Trophoblast cell (in vitro differentiated cells and primary cell): ENCODE measurements around the gene PKP3.
A peak's percentile ranks its signal among the peaks of the same experiment; 100 is the strongest.
"Not testable (repeated sequence)": the region's sequence is repeated elsewhere in the genome, so short reads cannot be mapped to it uniquely, and the experiment has no call there.

Experiments
- DNase-seq, 2 donors: peaks; one replicate each; pipeline ENCODE4 v3.0.0-alpha.2; 2016
- H2AFZ ChIP-seq: 2 replicates; pipeline ENCODE4 v1.6.1; 2013; ENCODE audit warnings: low read length, moderate library complexity, mild to moderate bottlenecking; ENCODE audit not compliant: insufficient read depth, poor library complexity
- H2AK5ac ChIP-seq: 2 replicates; pipeline ENCODE4 v1.6.1; 2013; ENCODE audit warnings: mild to moderate bottlenecking, low read length
- H2BK120ac ChIP-seq: 2 replicates; pipeline ENCODE4 v1.6.1; 2013; ENCODE audit warnings: low read length, mild to moderate bottlenecking, moderate library complexity; ENCODE audit not compliant: insufficient read depth, poor library complexity
- H2BK12ac ChIP-seq: 2 replicates; pipeline ENCODE4 v1.6.1; 2013; ENCODE audit warnings: mild to moderate bottlenecking, low read length, moderate library complexity
- H2BK5ac ChIP-seq: 2 replicates; pipeline ENCODE4 v1.6.1; 2013; ENCODE audit warnings: low read length, low read depth, moderate library complexity, mild to moderate bottlenecking; ENCODE audit not compliant: poor library complexity
- H3K14ac ChIP-seq: 2 replicates; pipeline ENCODE4 v1.6.1; 2013; ENCODE audit warnings: mild to moderate bottlenecking, low read length
- H3K18ac ChIP-seq: 2 replicates; pipeline ENCODE4 v1.6.1; 2013; ENCODE audit warnings: mild to moderate bottlenecking, low read length
- H3K23ac ChIP-seq: 2 replicates; pipeline ENCODE4 v1.6.1; 2013; ENCODE audit warnings: low read length
- H3K27ac ChIP-seq: 2 replicates; pipeline ENCODE4 v1.5.1; 2013; ENCODE audit warnings: low read depth, mild to moderate bottlenecking, inconsistent platforms, low read length, moderate library complexity
- H3K27me3 ChIP-seq: 2 replicates; pipeline ENCODE4 v1.6.1; 2013; ENCODE audit warnings: inconsistent platforms, mild to moderate bottlenecking, low read length, moderate library complexity; ENCODE audit not compliant: insufficient read depth
- H3K36me3 ChIP-seq, 2 experiments: 1 replicate in 1 of 2; 2 replicates in 1 of 2; pipeline ENCODE4 v1.6.1; 2013; ENCODE audit warnings: low read length in 2 of 2, mild to moderate bottlenecking in 2 of 2, moderate library complexity in 1 of 2; ENCODE audit not compliant: insufficient read depth in 2 of 2, control insufficient read depth in 1 of 2
- H3K4ac ChIP-seq: 2 replicates; pipeline ENCODE4 v1.6.1; 2013; ENCODE audit warnings: low read depth, mild to moderate bottlenecking, low read length, moderate library complexity
- H3K4me1 ChIP-seq, 2 experiments: 1 replicate in 1 of 2; 2 replicates in 1 of 2; pipeline ENCODE4 v1.6.1; 2013; ENCODE audit warnings: low read length in 2 of 2, mild to moderate bottlenecking in 2 of 2, moderate library complexity in 1 of 2; ENCODE audit not compliant: insufficient read depth in 2 of 2, control insufficient read depth in 1 of 2
- H3K4me2 ChIP-seq: 2 replicates; pipeline ENCODE4 v1.6.1; 2013; ENCODE audit warnings: inconsistent platforms, mild to moderate bottlenecking, low read length, moderate library complexity
- H3K4me3 ChIP-seq: 2 replicates; pipeline ENCODE4 v1.5.1; 2013; ENCODE audit warnings: mild to moderate bottlenecking, low read depth, low read length, inconsistent platforms
- H3K79me1 ChIP-seq: one replicate; pipeline ENCODE4 v1.6.1; 2013; ENCODE audit warnings: low read length
- H3K79me2 ChIP-seq: 2 replicates; pipeline ENCODE4 v1.6.1; 2013; ENCODE audit warnings: low read length, mild to moderate bottlenecking; ENCODE audit not compliant: control insufficient read depth, insufficient read depth, poor library complexity
- H3K9ac ChIP-seq: 2 replicates; pipeline ENCODE4 v1.6.1; 2013; ENCODE audit warnings: mild to moderate bottlenecking, low read length
- H3K9me3 ChIP-seq: 2 replicates; pipeline ENCODE4 v1.6.1; 2013; ENCODE audit warnings: low read depth, mild to moderate bottlenecking, control low read depth, inconsistent platforms, low read length; ENCODE audit not compliant: insufficient read depth
- H4K12ac ChIP-seq: 2 replicates; pipeline ENCODE4 v1.6.1; 2013; ENCODE audit warnings: low read depth, mild to moderate bottlenecking, low read length, moderate library complexity
- H4K8ac ChIP-seq: 2 replicates; pipeline ENCODE4 v1.6.1; 2013; ENCODE audit warnings: low read depth, mild to moderate bottlenecking, low read length, moderate library complexity
- H4K91ac ChIP-seq: one replicate; pipeline ENCODE4 v1.6.1; 2013; ENCODE audit warnings: low read depth, mild to moderate bottlenecking, low read length, moderate library complexity
- WGBS: extraction: QIAGEN DNeasy Blood & Tissue Kit; methylation state at CpG from one replicate; pipeline ENCODE4 v1.1.7; 2013; ENCODE audit warnings: missing lambda C conversion rate; ENCODE audit not compliant: insufficient read length, insufficient coverage; ENCODE audit errors: extremely low coverage; 5-methylcytosine and 5-hydroxymethylcytosine counted together

The PKP3 gene

DNA sequence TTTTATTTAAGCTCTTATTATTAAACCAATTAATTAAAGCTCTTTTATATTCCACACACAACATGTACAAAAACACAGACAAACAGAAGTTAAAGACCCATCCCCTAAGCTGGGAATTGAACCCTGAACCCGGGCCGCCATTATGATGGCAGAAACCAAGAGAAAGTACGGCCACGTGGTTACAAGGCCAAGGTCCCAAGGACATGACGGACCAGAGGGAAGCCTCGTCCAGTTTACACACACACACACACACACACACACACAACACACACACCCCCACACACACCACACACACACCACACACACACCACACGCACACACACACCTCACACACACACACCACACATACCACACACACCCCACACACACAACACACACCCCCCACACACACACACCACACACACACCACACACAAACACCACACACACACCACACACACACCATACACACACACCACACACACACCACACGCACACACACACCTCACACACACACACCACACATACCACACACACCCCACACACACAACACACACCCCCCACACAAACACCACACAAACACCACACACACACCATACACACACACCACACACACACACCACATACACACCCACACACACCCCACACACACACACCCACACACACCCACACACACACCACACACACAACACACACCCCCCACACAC lies 44.6 kb upstream of the PKP3 start:
- H3K4ac ChIP-seq, H3K9me3 ChIP-seq, H3K4me2 ChIP-seq, H3K9ac ChIP-seq, H3K23ac ChIP-seq, H2BK12ac ChIP-seq, H2AFZ ChIP-seq, H4K8ac ChIP-seq, H4K12ac ChIP-seq, H3K79me1 ChIP-seq, H2BK5ac ChIP-seq, H3K36me3 ChIP-seq, H3K27ac ChIP-seq, H2AK5ac ChIP-seq, H3K79me2 ChIP-seq, H3K14ac ChIP-seq, H3K27me3 ChIP-seq, H3K18ac ChIP-seq, H4K91ac ChIP-seq, H3K4me1 ChIP-seq, H2BK120ac ChIP-seq, DNase-seq: not testable (repeated sequence)
- peak overlapping the region; percentile 54 for H3K4me3 ChIP-seq
- no CpG with 5 or more reads among the region's 8 CpGs for WGBS

DNA sequence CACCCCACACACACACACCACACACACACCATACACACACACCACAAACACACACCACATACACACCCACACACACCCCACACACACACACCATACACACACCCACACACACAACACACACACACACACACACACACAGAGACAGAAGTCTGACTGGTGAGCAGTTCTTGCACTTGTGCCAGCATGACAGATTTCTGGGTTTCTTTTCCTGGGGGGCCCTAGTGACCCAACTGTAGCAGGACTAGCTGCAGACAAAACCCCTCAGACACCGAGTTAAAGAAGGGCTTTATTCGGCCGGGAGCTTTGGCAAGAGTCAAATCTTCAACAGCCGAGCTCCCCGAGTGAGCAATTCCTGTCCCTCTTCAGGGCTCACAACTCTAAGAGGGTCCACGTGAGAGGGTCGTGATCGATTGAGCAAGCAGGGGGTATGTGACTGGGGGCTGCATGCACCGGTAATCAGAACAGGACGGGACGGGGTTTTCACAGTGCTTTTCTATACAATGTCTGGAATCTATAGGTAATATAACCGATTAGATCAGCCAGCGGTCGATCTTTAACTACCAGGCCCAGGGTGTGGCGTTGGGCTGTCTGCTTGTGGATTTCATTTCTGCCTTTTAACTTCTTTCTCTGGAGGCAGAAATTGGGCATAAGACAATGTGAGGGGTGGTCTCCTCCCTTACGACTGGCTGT lies 43.8 kb upstream of the PKP3 start:
- H2BK5ac ChIP-seq, H4K8ac ChIP-seq, H3K79me1 ChIP-seq, H2BK120ac ChIP-seq, H2AK5ac ChIP-seq, H4K91ac ChIP-seq, H3K9me3 ChIP-seq, DNase-seq, H4K12ac ChIP-seq, H3K23ac ChIP-seq, H3K14ac ChIP-seq, H3K27me3 ChIP-seq, H3K36me3 ChIP-seq, H3K79me2 ChIP-seq, H3K9ac ChIP-seq, H3K4me2 ChIP-seq, H2AFZ ChIP-seq, H3K27ac ChIP-seq, H3K4ac ChIP-seq, H2BK12ac ChIP-seq, H3K18ac ChIP-seq: not testable (repeated sequence)
- H3K4me3 ChIP-seq = peak overlapping the region; percentile 54
- whole genome bisulfite sequencing = no CpG with 5 or more reads among the region's 16 CpGs
- peaks cover 1 to 10% of the 10 kb centered on the region in 2 experiments for H3K4me1 ChIP-seq

DNA sequence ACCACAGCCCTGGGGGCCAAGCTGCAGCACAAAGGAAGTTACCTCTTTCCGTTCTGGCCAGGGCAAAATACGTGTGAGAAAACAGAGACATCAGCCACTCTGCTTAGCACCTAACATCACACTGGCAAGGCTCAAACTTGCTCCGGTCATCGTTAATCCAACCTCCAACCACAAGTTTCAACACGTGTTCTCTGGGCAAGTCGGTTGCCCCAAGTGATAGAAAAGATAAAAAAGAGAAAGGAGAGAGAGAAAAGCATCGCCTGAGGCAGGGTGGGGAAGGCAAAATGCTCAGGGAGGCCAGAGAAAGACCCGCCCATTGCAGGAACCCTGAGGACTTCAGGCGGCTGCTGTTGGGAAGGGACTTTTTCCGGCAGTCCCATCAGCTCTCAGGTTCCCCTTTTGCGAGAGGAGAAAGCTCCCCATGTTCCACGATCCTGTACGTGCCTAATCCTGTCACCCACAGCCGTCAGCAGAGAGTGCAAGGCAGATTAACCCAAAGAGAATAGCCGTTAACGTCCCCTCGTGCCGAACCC lies 43.2 kb upstream of the PKP3 start:
- Histone ChIP-seq H3K9me3 (peaks cover 2% of the 10 kb centered on the region), H3K4me1 (peaks cover 7 to 16% of the 10 kb centered on the region in 2 experiments), H3K4me2 (no peak overlapping the region), H3K14ac (no peak overlapping the region), H4K8ac (no peak overlapping the region), H2BK5ac (no peak overlapping the region), H3K18ac (no peak overlapping the region), H2BK12ac (no peak overlapping the region), H3K36me3 (no peaks in the 10 kb centered on the region), H3K79me2 (peaks cover 6% of the 10 kb centered on the region), H3K4me3 (no peak overlapping the region), H3K23ac (no peak overlapping the region), H3K9ac (no peak overlapping the region), H4K91ac (no peak overlapping the region), H3K27me3 (no peaks in the 10 kb centered on the region), H3K4ac (no peak overlapping the region), H2AFZ (no peak overlapping the region), H3K79me1 (peaks cover 7% of the 10 kb centered on the region), H4K12ac (no peak overlapping the region), H2AK5ac (no peak overlapping the region), H3K27ac (no peak overlapping the region), H2BK120ac (no peak overlapping the region)
- WGBS = no CpG with 5 or more reads among the region's 18 CpGs
- peak; percentile 18 to 50 for DNase-seq

DNA sequence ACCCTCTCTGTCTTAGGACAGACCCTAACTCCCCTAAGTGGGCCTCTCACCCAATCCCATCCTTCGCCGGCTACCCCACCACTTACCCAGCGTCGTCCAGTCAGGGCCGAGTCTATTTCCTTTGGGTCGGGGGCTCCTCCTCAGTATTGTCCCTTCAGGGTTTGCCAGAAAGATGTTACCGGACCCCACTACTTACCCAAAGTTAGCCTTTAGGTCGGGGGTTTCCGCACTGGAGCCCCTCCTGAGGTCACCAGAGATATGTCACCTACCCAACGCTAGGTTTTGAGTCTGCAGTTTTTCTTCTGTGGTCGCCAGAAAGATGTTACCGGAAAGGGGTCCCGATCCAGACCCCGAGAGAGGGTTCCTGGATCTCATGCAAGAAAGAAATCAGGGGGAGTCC lies 42.6 kb upstream of the PKP3 start:
- H2BK120ac ChIP-seq = no peak overlapping the region
- H3K4me2 ChIP-seq = no peak overlapping the region
- peak overlapping the region; percentile 3 for H2BK12ac ChIP-seq
- no peak overlapping the region for H3K23ac ChIP-seq
- no peak overlapping the region for H3K27ac ChIP-seq
- H4K12ac ChIP-seq = no peak overlapping the region
- H3K4me3 ChIP-seq = no peak overlapping the region
- H2AK5ac ChIP-seq = no peak overlapping the region
- H3K9ac ChIP-seq = no peak overlapping the region
- H3K4me1 ChIP-seq = peaks cover 7 to 16% of the 10 kb centered on the region in 2 experiments
- no CpG with 5 or more reads among the region's 14 CpGs for WGBS
- no peak overlapping the region for H3K18ac ChIP-seq
- peaks cover 10% of the 10 kb centered on the region for H3K79me1 ChIP-seq
- no peak overlapping the region for H2BK5ac ChIP-seq
- H3K79me2 ChIP-seq = peaks cover 6% of the 10 kb centered on the region
- no peak overlapping the region for H3K14ac ChIP-seq
- H3K9me3 ChIP-seq = peaks cover 3% of the 10 kb centered on the region
- H4K8ac ChIP-seq = no peak overlapping the region
- no peaks in the 10 kb centered on the region for H3K36me3 ChIP-seq
- DNase-seq = no peak
- H3K4ac ChIP-seq = no peak overlapping the region
- no peaks in the 10 kb centered on the region for H3K27me3 ChIP-seq
- no peak overlapping the region for H2AFZ ChIP-seq
- H4K91ac ChIP-seq = peak overlapping the region; percentile 8
